GM06990 (cell line): Measurements from ENCODE around the gene NHP2.

Experiments used
- DNase-seq: peaks from one replicate; pipeline ENCODE4 v3.0.0-alpha.2; 2011; ENCODE audit not compliant: insufficient read length; ENCODE audit errors: extremely low read depth
- H3K27me3 ChIP-seq: replicated peaks from 2 replicates; pipeline ENCODE4 v1.6.0; 2011; ENCODE audit warnings: low read length; ENCODE audit not compliant: control insufficient read depth, insufficient read depth
- H3K36me3 ChIP-seq: 2 replicates; pipeline ENCODE4 v1.5.1; 2011; ENCODE audit warnings: low read length; ENCODE audit not compliant: control insufficient read depth, insufficient read depth
- H3K4me3 ChIP-seq: replicated peaks from 2 replicates; pipeline ENCODE4 v1.5.1; 2011; ENCODE audit warnings: low read depth, mild to moderate bottlenecking, control low read depth, low read length
- CTCF ChIP-seq: IDR thresholded peaks from 2 replicates; pipeline ENCODE4 v1.5.1; 2011; ENCODE audit warnings: low read length, control low read depth, mild to moderate bottlenecking, inconsistent platforms; ENCODE audit not compliant: insufficient read depth, poor library complexity, severe bottlenecking

The NHP2 gene

GRCh38 chr5:178116143-178116885 lies 37.4 kb downstream of the NHP2 start:
- DNase-seq = peak; percentile 83
- Histone ChIP-seq H3K27me3 (no peaks in the 10 kb centered on the region), H3K36me3 (no peaks in the 10 kb centered on the region; the same call in 1 of the 2 replicates), H3K4me3 (peak overlapping the region; percentile 78)
- no peak for TF ChIP-seq CTCF

- no peak for DNase-seq
- Histone ChIP-seq H3K4me3 (peak overlapping the region; percentile 78), H3K27me3 (no peaks in the 10 kb centered on the region), H3K36me3 (no peaks in the 10 kb centered on the region; the same call in 1 of the 2 replicates)
- TF ChIP-seq CTCF = no peak
Observed at GRCh38 chr5:178115814-178116142, 37.9 kb downstream of the NHP2 start.

- peak overlapping the region; percentile 78 for H3K4me3 ChIP-seq
- no peak for DNase-seq
- H3K27me3 ChIP-seq = no peaks in the 10 kb centered on the region
- no peaks in the 10 kb centered on the region; the same call in 1 of the 2 replicates for H3K36me3 ChIP-seq
- no peak for TF ChIP-seq CTCF
Observed at GRCh38 chr5:178115136-178115813, 38.4 kb downstream of the NHP2 start.

- Histone ChIP-seq H3K36me3 (no peaks in the 10 kb centered on the region), H3K27me3 (no peaks in the 10 kb centered on the region), H3K4me3 (peak overlapping the region; percentile 78)
Observed at GRCh38 chr5:178114325-178115135, 39.2 kb downstream of the NHP2 start.

GRCh38 chr5:178113841-178114324 lies 39.8 kb downstream of the NHP2 start:
- Histone ChIP-seq H3K4me3 (peak overlapping the region; percentile 78), H3K36me3 (no peaks in the 10 kb centered on the region), H3K27me3 (no peaks in the 10 kb centered on the region)
- DNase-seq = peak; percentile 58
- no peak for TF ChIP-seq CTCF

More at GRCh38 chr5:178114325-178115135, 39.2 kb downstream of the NHP2 start:
- DNase-seq = peak; percentile 46
- no peak for TF ChIP-seq CTCF
